Measurements from ENCODE around the gene SNX11.
"Not testable (repeated sequence)": the region's sequence is repeated elsewhere in the genome, so short reads cannot be mapped to it uniquely, and the experiment has no call there.

- TF ChIP-seq CTCF, POLR2A (IDR thresholded peaks at IDR 0.05): not testable (repeated sequence)
These were observed 39.8 kb upstream of the SNX11 start for GRCh38 chr17:48067808-48068207.
